Activated CD4-positive, CD25-positive, alpha-beta regulatory T cell treated with anti-CD3 and anti-CD28 coated beads, Interleukin-2, amount 50 U/mL, for 16 hours (primary cell): ENCODE results near the gene SPTLC3.

ENCODE experiments used
- DNase-seq: peaks from one replicate; pipeline ENCODE4 v3.0.0-alpha.2; 2020; ENCODE audit warnings: low read depth, low spot score

SPTLC3 gene

GRCh38 chr20:13186043-13186774, 177.4 kb downstream of the SPTLC3 start:
- DNase-seq, result no peak

GRCh38 chr20:13187899-13188298, 179.1 kb downstream of the SPTLC3 start:
- no peak for DNase-seq

GRCh38 chr20:13199279-13199678, 190.5 kb downstream of the SPTLC3 start:
- DNase-seq, result no peak

- DNase-seq, result no peak
Measured at GRCh38 chr20:13200767-13201500, 192.2 kb downstream of the SPTLC3 start.

- no peak for DNase-seq
Measured at GRCh38 chr20:13202565-13202964, 193.8 kb downstream of the SPTLC3 start.

GRCh38 chr20:13205425-13205824, 196.7 kb downstream of the SPTLC3 start:
- no peak for DNase-seq

- no peak for DNase-seq
Measured at GRCh38 chr20:13205848-13206434, 197.2 kb downstream of the SPTLC3 start.

GRCh38 chr20:13207016-13207415, 198.2 kb downstream of the SPTLC3 start:
- no peak for DNase-seq

- DNase-seq, result no peak
Measured at GRCh38 chr20:13211956-13212618, 203.3 kb downstream of the SPTLC3 start.

GRCh38 chr20:13212750-13213149, 204.0 kb downstream of the SPTLC3 start:
- DNase-seq, result no peak

- no peak for DNase-seq
Measured at GRCh38 chr20:13213335-13213734, 204.6 kb downstream of the SPTLC3 start.

- DNase-seq, result no peak
Measured at GRCh38 chr20:13216533-13216932, 207.8 kb downstream of the SPTLC3 start.
